ENCODE measurements around the gene HMGXB3.
"Not testable (repeated sequence)": the region's sequence is repeated elsewhere in the genome, so short reads cannot be mapped to it uniquely, and the experiment has no call there.

HMGXB3 gene

DNA sequence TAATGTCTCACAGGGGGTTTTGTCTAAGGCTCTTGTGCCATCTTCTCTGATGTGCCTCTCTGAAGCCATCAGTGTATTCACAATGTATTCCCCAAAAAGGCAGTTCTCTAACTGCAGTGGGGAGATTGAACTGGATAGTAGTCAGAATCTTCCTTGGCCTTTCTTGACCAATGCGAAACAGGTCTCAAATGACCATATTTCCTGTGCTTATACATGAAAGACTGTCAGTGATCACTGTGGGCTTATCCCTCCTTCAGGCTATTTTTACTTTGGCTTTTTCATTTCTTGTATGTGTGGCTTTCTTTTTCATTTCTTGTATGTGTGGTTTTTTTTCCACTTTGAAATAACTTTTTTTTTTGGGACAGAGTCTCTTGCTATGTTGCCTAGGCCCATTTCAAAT lies 19.7 kb downstream of the HMGXB3 start:
- DNase-seq (ENCODE audit: low read depth in 2 of 2) = no peak

DNA sequence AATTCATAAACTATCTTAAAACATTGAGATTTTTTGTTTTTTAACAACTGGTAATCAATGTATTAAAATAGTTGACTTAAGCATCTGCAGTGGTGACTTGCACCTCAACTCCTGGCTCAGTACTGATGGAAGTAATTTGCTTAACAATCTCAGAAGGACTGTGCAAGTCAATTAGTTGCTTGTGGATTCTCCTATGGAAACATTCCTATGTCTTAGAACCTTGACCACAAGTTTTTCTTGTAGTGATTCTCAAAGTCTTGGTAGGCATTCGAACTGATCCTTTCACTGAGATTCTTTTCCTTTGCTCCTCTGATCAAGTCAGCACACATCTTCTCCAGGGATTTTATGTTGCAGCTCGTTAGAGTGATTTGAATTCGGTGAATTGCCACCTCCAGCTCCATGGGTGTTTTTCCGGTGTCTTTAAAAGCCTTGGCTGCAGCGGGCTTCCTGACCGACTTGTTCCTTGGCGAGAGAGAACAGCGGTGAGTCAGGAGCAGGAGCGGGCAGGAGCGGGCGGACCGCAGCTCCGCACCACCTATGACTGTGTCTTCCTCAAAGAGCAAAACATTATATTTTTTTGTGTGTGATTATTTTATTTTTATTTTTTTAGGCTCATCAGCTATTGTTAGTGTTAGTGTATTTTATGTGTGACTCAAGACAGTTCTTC lies 21.1 kb downstream of the HMGXB3 start:
- no peak for DNase-seq (ENCODE audit: low read depth in 2 of 2)

DNA sequence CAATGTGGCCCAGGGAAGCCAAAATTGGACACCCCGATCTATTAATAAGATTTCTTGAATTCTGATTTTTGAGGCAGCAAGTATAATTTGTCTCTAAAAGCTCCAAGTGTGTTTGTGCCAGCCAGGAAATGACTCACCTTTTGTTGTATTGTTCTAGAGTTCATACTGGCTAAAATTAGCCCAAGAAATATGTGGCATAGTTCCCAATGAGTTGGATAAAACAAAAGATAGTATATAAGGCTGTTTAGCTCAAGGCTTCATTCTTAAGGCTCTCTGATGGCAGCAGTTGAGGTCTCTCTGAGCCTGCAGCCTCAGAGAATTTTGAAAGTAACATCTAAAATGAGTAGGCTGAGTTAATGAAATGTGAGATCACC lies 21.6 kb downstream of the HMGXB3 start:
- DNase-seq (ENCODE audit: low read depth in 2 of 2) = no peak

DNA sequence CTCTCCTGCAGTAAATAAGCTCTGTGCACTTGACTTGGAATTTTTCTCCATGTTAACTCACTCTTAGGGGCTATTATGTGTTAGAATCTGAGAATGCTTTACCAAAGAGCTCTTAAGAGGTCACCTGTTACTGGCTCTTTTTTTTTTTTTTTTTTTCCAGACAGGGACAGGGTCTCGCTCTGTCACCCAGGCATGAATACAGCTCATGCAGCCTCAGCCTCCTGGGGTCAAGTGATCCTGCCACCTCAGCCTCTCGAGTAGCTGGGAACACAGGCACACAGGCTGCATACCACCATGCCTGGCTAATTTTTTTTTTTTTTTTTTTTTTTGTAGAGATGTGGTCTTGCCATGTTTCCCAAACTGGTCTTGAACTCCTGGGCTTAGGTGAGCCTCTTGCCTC lies 22.1 kb downstream of the HMGXB3 start:
- no peak for DNase-seq (ENCODE audit: low read depth in 2 of 2)

DNA sequence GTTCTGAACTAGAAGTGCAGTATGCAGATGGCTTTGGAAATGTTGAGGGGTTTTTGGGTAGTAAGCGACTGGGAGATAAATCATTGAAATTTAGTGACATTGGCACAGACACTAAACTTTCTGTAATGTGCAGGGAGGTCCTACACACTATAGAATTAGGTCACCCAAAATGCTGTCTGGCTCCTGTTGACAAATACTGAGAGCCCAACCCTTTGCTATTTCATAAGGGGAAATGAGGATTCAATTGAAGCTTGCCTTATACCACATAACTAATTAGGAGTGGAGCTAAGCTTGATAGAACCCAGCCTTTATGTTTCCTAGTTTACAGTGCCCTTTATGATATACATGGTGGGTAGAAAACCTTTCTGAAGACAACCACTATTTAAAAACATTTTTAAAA lies 22.6 kb downstream of the HMGXB3 start:
- no peak for DNase-seq (ENCODE audit: low read depth in 2 of 2)

DNA sequence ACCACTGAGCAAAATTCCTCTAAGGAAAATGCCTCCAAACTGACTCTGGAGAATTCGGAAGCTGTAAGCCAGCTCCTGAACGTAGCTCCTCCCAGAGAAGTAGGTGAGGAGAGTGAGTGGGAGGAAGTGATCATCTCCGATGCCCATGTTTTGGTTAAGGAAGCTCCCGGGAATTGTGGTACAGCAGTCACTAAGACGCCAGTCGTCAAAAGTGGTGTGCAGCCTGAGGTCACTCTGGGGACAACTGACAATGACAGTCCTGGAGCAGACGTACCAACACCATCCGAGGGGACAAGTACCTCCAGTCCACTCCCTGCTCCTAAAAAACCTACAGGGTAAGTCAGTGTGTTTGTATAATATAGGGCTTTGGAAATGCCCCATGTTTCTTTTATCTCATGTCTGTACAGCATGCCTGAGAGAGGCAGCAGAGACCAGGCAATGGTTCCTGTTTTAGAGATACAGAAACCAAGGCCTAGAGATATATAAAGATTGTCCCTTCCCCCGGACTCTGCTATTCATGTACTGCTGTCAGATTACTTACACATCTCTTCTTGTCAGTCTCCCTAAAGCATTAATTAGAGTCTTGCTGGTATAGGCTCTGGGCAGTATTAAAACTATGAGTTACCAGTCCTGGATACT lies 23.9 kb downstream of the HMGXB3 start:
- no peak for DNase-seq (ENCODE audit: low read depth in 2 of 2)

DNA sequence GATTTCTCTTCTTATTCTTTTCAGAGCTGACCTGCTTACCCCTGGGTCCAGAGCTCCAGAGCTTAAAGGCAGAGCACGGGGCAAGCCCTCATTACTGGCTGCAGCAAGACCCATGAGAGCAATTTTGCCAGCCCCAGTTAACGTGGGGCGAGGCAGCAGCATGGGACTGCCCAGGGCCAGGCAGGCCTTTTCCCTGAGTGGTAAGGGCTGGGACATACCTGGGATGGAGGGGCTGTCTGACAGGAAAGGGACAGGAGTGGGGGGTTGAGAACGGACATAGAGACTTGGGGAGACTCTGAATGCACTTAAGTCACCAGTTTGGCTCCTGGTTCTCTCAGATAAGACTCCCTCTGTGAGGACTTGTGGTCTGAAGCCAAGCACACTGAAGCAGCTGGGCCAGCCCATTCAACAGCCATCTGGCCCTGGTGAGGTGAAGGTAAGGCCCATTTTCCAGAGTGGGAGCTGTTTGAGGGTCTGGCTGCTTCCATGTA lies 26.2 kb downstream of the HMGXB3 start:
- no peak for DNase-seq (ENCODE audit: low read depth in 2 of 2)

DNA sequence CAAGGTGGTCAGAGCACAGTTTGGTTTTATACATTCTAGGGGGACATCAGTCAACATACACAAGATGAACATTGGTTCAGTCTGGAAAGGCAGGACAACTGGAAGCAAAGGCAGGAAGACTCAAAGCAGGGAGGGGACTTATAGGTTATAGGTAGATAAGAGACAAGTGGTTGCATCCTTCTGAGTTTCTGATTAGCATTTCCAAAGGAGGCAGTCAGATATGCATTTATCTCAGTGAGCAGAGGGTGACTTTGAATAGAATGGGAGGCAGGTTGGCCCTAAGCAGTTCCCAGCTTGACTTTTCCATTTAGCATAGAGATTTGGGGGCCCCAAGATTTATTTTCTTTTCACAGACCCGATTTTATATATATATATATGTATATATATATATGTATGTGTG lies 27.5 kb downstream of the HMGXB3 start:
- not testable (repeated sequence) for DNase-seq (ENCODE audit: low read depth in 2 of 2)

DNA sequence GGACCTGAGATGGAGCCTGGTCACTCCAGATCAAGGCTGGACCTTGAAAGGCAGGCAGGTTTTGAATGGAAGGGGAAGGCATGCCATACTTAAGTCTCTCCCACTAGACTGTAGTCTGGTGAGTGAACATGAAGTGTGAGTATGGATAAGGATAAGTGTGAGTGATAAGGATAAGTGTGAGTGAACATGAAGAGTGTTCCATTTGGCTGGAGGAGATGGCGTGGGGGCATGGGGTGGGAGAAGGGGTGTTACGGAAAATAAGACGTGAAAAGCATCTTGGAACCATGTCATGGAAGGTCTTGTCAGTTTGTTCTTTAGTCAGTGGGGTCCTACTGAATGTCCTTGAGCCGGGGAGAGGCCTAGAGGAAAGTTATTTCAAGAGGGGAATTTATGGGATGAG lies 32.8 kb downstream of the HMGXB3 start:
- DNase-seq (ENCODE audit: low read depth in 2 of 2) = no peak

DNA sequence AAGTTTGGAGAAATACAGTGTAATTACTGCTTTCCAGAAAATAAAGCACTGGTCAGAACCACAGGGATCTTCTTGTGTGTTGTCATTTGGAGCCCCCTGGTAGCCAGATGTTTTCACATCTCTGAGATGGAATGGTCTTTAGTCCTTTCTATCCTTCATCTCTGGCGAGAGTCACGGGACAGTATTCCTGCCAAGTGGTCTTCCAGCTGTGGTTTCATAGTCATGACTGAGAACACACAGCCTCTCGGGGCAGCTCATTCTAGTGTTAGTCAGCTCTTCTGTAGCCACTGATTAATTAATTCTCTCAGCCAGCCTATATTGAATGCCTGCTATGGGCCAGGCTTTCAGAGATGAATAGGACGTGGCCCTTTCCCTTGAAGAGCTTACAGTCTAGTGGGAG lies 34.1 kb downstream of the HMGXB3 start:
- DNase-seq (ENCODE audit: low read depth in 2 of 2) = no peak

DNA sequence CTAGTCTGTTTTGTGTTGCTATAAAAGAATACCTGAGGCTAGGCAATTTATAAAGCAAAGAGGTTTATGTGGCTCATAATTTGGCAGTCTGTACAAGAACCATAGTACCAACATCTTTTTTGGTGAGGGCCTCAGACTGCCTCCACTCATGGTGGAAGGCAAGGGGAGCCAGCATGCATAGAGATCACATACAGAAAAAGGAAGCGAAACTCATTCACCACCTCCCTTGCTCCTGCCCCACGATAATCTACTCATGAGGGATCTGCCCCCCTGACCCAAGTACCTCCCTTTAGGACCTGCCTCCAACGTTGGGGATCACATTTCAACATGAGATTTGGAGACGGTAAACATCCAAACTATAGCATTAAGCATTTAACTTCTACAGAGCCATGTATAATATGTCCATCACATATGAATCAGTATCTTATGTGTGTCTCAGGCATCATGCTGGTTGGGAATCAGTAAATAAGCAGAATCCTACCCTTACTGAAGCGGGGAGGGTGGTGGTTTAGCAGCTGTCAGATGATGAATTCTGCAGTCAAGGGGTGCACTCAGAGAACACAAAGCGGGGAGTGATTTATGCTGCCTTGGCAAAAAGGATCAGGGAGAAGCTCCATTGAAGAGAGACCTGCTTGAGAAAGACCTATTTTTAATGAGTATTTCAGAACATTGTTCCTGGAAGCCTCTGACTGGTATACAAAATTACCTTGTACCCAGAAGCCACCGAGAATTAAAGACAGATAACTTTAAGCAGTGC lies 34.8 kb downstream of the HMGXB3 start:
- no peak for DNase-seq (ENCODE audit: low read depth in 2 of 2)

DNA sequence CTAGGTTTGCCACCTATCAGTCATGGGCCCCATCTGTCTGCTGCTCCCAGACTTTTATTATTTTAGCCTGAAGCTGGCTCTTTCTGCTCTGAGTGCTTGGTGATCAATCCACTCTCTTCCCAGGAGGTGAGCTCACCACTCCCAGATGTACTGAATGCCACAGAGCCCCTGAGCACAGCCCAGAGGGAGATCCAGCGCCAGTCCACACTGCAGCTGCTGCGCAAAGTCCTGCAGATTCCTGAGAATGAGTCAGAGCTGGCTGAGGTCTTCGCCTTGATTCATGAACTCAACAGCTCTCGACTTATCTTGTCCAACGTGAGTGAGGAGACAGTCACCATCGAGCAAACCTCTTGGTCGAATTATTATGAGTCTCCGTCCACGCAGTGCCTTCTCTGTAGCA lies 36.0 kb downstream of the HMGXB3 start:
- no peak for DNase-seq (ENCODE audit: low read depth in 2 of 2)

DNA sequence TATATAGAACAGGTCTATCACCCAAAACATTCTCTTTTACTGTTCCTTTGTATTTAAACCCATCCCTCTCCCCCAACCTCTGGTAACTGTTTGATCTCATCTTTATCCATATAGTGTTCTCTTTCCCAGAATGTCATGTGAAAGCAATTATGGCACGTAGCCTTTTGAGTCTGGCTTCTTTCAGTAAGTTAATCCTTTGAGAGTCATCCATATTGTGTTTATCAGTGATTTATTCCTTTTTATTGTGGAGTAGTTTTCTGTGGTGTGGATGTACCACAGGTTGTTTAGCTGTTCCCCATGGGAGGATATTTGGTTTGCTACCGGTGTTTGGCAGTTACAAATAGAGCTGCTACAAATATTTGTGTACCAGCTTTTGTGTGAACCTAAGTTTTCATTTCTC lies 38.0 kb downstream of the HMGXB3 start:
- no peak for DNase-seq (ENCODE audit: low read depth in 2 of 2)

DNA sequence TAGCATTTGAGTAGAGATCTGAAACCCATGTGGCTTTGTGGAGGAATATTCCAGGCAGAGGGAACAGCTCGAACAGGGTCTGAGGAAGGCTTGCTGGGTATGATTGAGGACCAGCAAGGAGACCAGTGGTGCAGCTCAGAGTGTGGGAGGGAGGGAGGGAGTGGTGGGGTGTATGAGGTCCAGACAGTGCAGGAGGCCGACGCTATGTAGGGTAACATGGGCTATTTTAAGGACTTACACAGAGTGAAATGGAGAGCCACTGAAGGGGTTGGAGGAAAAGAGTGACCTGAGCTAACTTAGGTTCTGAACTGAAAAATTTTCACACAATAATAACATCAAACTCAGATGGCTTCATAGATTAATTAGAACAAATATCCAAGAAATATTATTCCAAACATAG lies 41.9 kb downstream of the HMGXB3 start:
- no peak for DNase-seq (ENCODE audit: low read depth in 2 of 2)

DNA sequence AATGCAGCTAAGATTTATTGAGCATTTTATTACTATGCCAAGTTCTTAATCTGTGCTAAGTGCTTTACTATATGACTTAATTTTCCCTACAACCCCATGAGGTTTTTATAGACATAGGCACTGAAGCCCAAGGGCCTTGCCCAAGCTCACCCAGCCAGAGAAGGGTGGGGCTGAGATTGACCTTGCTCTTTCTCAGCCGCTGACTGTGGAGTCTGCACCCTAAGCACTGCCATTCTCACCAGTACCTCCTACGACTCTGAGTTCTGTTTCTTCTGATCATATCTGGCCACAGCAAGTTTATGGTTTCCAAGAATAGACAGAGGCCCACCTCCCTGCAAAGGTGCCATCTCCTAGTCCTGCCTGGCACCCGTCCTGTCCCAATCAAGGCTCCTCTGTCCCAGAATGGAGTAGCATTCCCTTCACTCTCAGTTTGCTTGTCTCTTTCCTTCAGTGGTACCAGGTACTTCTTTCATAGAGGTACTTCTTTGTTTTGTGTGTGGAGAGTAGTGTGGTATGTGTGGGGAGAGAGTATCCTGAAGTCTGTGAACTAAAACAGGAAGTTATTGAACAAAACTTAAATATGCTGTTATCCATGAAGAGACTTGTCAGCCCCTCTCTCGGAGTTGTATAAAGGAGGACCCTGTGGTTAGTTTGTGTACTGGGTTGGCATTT lies 43.3 kb downstream of the HMGXB3 start:
- DNase-seq (ENCODE audit: low read depth in 2 of 2) = no peak

DNA sequence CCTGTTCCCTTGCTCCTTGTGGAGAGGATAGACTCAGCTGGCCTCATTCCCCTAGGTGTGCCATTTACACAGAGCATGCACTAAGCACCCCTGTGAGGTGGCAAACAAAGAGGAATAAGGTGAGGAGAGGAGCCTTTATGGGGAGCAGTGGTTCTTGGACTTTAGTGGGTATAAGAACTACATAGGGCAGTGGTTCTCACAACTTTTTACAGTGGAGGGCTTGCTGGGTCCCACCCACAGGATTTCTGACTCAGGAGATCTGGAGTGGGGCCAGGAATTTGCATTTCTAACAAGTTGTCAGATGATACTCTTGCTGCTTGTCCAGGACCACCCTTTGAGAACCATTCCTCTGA lies 43.8 kb downstream of the HMGXB3 start:
- no peak for DNase-seq (ENCODE audit: low read depth in 2 of 2)

DNA sequence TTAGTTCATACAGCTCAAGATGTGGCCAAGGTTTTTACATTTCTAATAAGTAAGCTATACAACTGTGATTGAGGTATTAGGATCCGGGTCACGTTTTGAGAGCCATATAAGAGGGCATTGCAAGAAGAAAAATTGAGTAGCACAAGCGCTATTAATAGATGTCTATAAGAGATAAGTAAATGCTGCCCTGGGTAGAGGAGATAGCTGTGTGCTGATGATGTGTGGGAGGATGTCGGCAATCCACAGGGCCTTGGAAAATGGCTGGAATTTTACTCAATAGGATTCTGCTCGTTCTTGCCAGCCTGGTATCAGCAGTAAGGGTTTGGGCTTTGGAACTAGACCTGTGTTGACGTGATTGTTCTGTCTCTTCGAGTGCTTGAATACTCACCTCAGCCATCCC lies 44.2 kb downstream of the HMGXB3 start:
- no peak for DNase-seq (ENCODE audit: low read depth in 2 of 2)

DNA sequence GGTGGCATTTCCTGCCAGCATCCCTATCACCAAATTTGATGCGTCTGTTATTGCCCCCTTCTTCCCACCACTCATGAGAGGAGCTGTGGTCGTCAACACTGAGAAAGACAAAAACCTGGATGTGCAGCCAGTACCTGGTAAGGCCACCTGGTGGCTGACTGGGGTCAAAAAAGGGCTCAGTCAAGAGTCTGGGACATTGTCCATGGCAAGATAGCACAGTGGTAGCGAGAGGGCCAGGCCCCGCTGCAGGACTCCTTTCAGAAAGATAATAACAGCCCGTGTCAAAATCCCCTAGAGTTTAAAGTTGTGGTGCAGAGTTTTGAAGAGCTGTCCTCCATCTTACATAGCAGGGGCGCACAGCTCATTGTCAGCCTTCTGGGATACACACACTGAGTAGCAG lies 45.0 kb downstream of the HMGXB3 start:
- no peak for DNase-seq (ENCODE audit: low read depth in 2 of 2)

DNA sequence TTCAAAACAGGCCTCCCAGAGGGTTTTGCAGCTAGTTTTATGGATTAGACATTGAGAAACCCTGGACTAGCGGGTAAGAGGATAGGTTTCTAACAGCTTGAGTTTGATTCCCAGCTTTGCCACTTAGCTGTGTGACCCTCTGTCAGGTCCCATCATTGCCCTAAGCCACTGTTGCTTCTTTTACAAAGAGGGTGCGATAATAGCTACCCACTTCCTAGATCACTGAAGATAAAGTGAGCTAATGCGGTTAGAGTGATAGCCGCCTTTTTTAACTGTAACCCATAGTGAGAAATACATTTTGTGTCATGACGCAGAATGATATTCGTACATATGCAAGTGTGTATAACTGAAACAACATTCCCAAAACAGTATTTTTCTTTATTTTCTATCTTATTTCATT lies 45.5 kb downstream of the HMGXB3 start:
- no peak for DNase-seq (ENCODE audit: low read depth in 2 of 2)

DNA sequence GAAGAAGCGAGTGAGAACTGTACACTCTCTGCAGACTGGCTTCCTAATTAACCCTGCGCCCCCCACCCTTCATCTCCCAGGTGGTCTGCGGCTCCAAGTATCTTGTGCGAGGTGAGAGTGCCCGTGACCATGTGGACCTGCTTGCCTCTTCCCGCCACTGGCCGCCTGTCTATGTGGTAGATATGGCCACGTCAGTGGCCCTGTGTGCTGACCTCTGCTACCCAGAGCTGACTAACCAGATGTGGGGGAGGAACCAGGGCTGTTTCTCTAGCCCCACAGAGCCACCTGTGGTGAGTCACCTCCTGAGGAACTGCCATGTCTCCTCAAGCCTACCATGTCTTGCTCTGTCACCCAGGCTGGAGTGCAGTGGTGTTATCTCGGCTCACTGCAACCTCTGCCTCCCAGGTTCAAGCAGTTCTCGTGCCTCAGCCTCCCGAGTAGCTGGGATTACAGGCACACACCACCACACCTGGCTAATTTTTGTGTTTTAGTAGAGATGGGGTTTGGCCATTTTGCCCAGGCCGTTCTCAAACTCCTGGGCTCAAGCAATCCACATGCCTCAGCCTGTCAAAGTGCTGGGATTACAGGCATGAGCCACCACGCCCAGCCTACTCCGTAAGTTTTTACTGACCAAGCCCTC lies 49.8 kb downstream of the HMGXB3 start:
- not testable (repeated sequence) for DNase-seq (ENCODE audit: low read depth in 2 of 2)

DNA sequence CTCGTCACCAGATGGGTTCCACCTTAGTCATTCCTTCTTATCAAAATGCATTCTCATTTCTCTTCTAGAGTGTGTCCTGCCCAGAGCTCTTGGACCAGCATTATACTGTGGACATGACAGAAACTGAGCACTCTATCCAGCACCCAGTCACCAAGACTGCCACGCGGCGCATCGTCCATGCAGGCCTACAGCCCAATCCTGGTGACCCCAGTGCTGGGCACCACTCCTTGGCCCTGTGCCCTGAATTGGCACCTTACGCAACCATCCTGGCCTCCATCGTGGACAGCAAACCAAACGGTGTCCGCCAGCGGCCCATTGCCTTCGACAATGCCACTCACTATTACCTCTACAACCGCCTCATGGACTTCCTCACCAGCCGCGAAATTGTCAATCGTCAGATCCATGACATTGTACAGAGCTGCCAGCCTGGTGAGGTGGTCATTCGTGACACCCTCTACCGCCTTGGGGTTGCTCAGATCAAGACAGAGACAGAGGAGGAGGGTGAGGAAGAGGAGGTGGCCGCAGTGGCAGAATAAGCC lies 51.2 kb downstream of the HMGXB3 start:
- no peak for DNase-seq (ENCODE audit: low read depth in 2 of 2)

Data from stimulated activated CD4-positive, alpha-beta T cell treated with anti-CD3 and anti-CD28 coated beads, Interleukin-15, amount 100 ng/mL, for 48 hours (primary cell).